Hepatic stellate cell (primary cell): Measurements from ENCODE around the gene LGR6.
"Not testable (repeated sequence)": the region's sequence is repeated elsewhere in the genome, so short reads cannot be mapped to it uniquely, and the experiment has no call there.

Source experiments
- DNase-seq: peaks from one replicate; pipeline ENCODE4 v3.0.0; 2011; ENCODE audit warnings: low spot score

The LGR6 gene

GRCh38 chr1:202193614-202194327, at the start of gene LGR6:
Gene LGR6 (plus strand): TSS chr1:202193799. CDS start chr1:202193990, 191 bp downstream.
- DNase-seq: no peak

- DNase-seq: peak; percentile 81
Observed at GRCh38 chr1:202144402-202145067, 49.1 kb upstream of the LGR6 start, which contains the start of gene ARL8A. Gene ARL8A (minus strand): TSS chr1:202144737. CDS start chr1:202144572, 165 bp downstream.

GRCh38 chr1:202145068-202145743, 48.4 kb upstream of the LGR6 start:
- DNase-seq: no peak

- not testable (repeated sequence) for DNase-seq
Observed at GRCh38 chr1:202145744-202146140, 47.9 kb upstream of the LGR6 start.

GRCh38 chr1:202146279-202146678, 47.3 kb upstream of the LGR6 start:
- no peak for DNase-seq

GRCh38 chr1:202146993-202147392, 46.6 kb upstream of the LGR6 start:
- DNase-seq: no peak

- DNase-seq: no peak
Observed at GRCh38 chr1:202148391-202148790, 45.2 kb upstream of the LGR6 start.

GRCh38 chr1:202149566-202149965, 44.0 kb upstream of the LGR6 start:
- peak; percentile 71 for DNase-seq

GRCh38 chr1:202150187-202150586, 43.4 kb upstream of the LGR6 start:
- no peak for DNase-seq

- DNase-seq: no peak
Observed at GRCh38 chr1:202150602-202151001, 43.0 kb upstream of the LGR6 start.

- no peak for DNase-seq
Observed at GRCh38 chr1:202151045-202151444, 42.6 kb upstream of the LGR6 start.

- DNase-seq: no peak
Observed at GRCh38 chr1:202152399-202152798, 41.2 kb upstream of the LGR6 start.

GRCh38 chr1:202153284-202153683, 40.3 kb upstream of the LGR6 start:
- no peak for DNase-seq

- no peak for DNase-seq
Observed at GRCh38 chr1:202154148-202154765, 39.3 kb upstream of the LGR6 start.

GRCh38 chr1:202154766-202155477, 38.7 kb upstream of the LGR6 start:
- DNase-seq: peak; percentile 59

GRCh38 chr1:202155478-202156021, 38.0 kb upstream of the LGR6 start:
- no peak for DNase-seq

- DNase-seq: no peak
Observed at GRCh38 chr1:202156590-202156989, 37.0 kb upstream of the LGR6 start.

- no peak for DNase-seq
Observed at GRCh38 chr1:202157945-202158344, 35.7 kb upstream of the LGR6 start.

- no peak for DNase-seq
Observed at GRCh38 chr1:202158810-202159533, 34.6 kb upstream of the LGR6 start.

GRCh38 chr1:202159534-202160371, 33.8 kb upstream of the LGR6 start:
- DNase-seq: no peak
